Measurements from ENCODE around the gene RALGPS1. TPM values are rescaled to one million over a fixed set of nuclear protein-coding genes. Genes with fewer than 3 reads are reported as not detected.
A peak's percentile ranks its signal among the peaks of the same experiment; 100 is the strongest.

RALGPS1 gene
- total RNA-seq, 1 donor from 2014 or later: 30.7 TPM

DNA sequence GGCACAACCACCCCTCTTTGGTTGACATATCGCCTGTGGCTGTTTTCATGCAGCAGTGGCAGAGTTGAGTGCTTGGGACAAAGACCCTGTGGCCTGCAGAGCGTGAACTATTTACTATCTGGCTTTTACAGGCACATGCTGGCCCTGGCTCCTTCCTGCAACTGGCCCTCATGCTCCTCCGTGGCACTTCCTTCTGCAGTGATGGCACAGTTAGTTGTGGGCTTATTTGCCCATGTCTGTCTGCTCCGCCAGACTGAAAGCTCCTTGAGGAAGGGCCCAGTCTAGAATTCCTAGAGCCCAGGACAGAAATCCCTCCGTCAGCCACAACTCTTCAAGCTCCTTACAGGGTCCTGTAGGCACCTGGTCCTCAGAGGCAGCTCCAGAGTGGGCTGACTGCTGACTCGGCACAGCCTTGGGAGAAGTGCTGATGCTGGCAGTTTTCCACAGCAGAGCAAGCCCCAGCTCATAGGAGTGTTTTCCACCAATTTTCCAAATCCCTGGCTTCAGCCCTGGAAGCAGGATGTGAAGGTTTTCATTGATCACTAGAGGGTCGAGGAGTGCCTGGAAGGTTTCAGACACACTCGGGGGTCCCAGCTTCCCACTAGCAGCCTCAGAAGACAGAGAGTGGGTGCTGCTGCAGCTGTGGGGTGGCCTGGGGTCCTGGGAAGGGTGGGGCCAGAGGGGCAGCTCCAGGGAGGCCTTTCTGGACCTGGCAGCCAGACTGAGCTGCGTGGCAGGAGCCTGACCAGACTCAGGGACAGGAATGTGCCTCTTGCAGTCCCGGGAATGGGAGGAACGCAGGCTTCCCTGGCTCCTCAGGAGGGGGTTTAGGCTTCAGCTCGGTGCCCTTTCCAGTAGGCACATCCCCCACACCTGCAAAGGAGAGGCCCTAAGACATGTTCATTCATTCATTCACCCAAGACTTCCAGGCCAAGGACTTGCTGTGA, 264.4 kb downstream of the RALGPS1 start:
- Mint-ChIP-seq H3K9me3 (no peaks in the 10 kb centered on the region), H3K27me3 (ENCODE audit: insufficient read depth, low read depth) (peaks cover 3% of the 10 kb centered on the region), H3K36me3 (no peaks in the 10 kb centered on the region), H3K4me3 (no peak overlapping the region), H3K4me1 (peaks cover 17% of the 10 kb centered on the region), H3K27ac (no peak overlapping the region)
- H3K4me2 ChIP-seq: no peak overlapping the region
- H3K36me3 ChIP-seq: no peaks in the 10 kb centered on the region
- no peak overlapping the region for H3K27ac ChIP-seq
- H3K9ac ChIP-seq: no peak overlapping the region
- no peak overlapping the region for H3K4me3 ChIP-seq
- no peaks in the 10 kb centered on the region for H4K20me1 ChIP-seq (ENCODE audit: low read depth)
- TF ChIP-seq EZH2phosphoT487 (IDR thresholded peaks at IDR 0.05) (no peak), EZH2 (IDR thresholded peaks at IDR 0.05) (no peak)
- TF ChIP-seq, protein P1, sequence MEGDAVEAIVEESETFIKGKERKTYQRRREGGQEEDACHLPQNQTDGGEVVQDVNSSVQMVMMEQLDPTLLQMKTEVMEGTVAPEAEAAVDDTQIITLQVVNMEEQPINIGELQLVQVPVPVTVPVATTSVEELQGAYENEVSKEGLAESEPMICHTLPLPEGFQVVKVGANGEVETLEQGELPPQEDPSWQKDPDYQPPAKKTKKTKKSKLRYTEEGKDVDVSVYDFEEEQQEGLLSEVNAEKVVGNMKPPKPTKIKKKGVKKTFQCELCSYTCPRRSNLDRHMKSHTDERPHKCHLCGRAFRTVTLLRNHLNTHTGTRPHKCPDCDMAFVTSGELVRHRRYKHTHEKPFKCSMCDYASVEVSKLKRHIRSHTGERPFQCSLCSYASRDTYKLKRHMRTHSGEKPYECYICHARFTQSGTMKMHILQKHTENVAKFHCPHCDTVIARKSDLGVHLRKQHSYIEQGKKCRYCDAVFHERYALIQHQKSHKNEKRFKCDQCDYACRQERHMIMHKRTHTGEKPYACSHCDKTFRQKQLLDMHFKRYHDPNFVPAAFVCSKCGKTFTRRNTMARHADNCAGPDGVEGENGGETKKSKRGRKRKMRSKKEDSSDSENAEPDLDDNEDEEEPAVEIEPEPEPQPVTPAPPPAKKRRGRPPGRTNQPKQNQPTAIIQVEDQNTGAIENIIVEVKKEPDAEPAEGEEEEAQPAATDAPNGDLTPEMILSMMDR (IDR thresholded peaks at IDR 0.05): no peak
- no peaks in the 10 kb centered on the region for H3K79me2 ChIP-seq (ENCODE audit: low read depth)
- no peak overlapping the region for H2AFZ ChIP-seq (replicated peaks)
- no peaks in the 10 kb centered on the region for H3K9me3 ChIP-seq (ENCODE audit: low read depth)
- peak; percentile 31 for DNase-seq (ENCODE audit: low spot score)
- no peaks in the 10 kb centered on the region for H3K27me3 ChIP-seq
- peaks cover 9% of the 10 kb centered on the region for H3K4me1 ChIP-seq
- H3F3A ChIP-seq (ENCODE audit: low read depth): no peaks in the 10 kb centered on the region

DNA sequence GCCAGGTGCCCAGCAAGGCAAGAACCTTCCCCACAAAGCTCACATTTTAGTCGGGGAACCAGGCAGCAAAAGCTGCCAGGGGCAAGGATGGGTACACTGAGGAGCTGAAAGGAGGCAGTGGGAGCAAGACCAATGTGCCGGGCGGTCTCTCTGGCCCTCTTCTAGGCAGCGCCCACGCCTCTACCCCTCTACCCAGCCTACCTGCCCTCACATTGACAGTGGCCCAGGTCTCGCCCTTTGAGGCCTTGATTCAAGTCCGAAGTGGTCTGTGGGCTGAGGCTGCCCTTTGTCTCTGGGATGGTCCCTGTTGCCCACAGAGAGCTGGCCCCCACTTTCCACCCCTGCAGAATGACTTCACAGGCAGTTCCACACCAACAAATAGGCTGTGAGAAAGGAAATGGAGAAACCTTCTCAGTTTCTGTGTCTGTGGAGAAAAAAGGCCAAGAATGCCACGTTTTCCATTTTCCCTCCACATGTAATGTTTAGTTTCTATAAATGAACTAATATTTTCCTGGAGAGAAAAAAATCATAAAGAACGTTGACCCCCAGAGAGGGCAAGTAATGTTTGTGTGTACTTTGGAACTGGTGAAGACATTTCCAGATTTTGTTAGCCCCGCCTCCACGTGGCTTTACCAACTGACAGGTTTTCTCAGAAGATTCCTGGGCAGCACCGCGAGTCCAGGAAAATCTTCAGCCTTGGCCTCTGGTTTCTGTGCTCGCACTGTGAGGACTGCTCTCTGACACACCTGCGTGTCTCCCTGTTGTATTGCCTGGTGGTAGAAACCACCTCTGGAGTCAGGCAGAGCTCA, 265.3 kb downstream of the RALGPS1 start:
- no peak for DNase-seq (ENCODE audit: low spot score)
- H3K27ac Mint-ChIP-seq: no peak overlapping the region

DNA sequence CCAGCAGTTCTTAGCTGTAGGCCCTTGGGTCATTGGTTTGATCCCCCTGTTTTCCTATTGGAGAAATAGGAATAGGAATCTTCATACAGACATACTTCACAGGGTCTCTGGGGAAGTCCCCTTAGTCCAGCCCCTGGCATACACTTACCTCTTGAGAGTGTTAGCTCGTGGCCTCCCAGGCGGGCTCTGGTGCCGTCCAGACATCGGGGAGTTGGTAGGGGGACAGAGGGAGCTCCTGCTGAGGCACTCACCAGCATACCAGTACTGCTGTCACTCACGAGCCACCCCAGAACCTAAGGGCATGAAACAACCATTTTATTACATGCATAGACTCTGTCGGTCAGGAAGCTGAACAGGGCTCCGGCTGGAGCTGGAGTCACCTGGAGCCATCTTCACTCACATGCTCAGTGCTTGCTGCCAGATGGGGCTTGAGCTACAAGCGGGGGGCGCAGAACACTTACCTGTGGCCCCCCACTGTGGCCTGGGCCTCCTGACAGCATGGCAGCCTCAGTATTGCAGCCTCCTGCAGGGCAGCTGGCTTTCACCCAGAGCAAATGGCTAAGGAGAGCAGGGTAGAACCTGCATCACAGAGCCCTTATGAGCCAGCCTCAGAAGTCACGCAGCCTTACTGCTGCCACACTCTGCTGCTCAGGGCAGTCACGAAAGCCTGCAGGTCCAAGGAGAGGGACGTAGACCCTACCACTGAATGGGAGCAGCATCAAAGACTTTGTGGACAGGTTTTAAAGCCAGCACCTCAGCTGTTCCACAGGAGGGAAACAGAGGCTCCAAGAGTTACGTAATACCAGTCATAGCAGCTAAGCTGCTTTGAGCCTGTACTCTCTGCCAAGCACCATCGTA, 266.1 kb downstream of the RALGPS1 start:
- Mint-ChIP-seq H3K27me3 (ENCODE audit: insufficient read depth, low read depth) (no peaks in the 10 kb centered on the region), H3K36me3 (no peaks in the 10 kb centered on the region), H3K4me1 (peaks cover 19% of the 10 kb centered on the region), H3K27ac (no peak overlapping the region), H3K4me3 (no peak overlapping the region), H3K9me3 (no peaks in the 10 kb centered on the region)
- H3K4me2 ChIP-seq: no peak overlapping the region
- H3K4me1 ChIP-seq: peaks cover 9% of the 10 kb centered on the region
- no peaks in the 10 kb centered on the region for H3K79me2 ChIP-seq (ENCODE audit: low read depth)
- H3K36me3 ChIP-seq: no peaks in the 10 kb centered on the region
- H3K4me3 ChIP-seq: no peak overlapping the region
- H3K9me3 ChIP-seq (ENCODE audit: low read depth): no peaks in the 10 kb centered on the region
- H3F3A ChIP-seq (ENCODE audit: low read depth): no peaks in the 10 kb centered on the region
- no peak overlapping the region for H3K27ac ChIP-seq
- H3K9ac ChIP-seq: no peak overlapping the region
- no peaks in the 10 kb centered on the region for H4K20me1 ChIP-seq (ENCODE audit: low read depth)
- H2AFZ ChIP-seq (replicated peaks): no peak overlapping the region
- no peak for DNase-seq (ENCODE audit: low spot score)
- TF ChIP-seq EZH2 (IDR thresholded peaks at IDR 0.05): no peak
- TF ChIP-seq, protein P1 (IDR thresholded peaks at IDR 0.05): no peak
- TF ChIP-seq EZH2phosphoT487 (IDR thresholded peaks at IDR 0.05): no peak
- no peaks in the 10 kb centered on the region for H3K27me3 ChIP-seq

More for the DNA sequence above, 265.3 kb downstream of the RALGPS1 start:
- H4K20me1 ChIP-seq (ENCODE audit: low read depth): no peaks in the 10 kb centered on the region
- TF ChIP-seq EZH2phosphoT487 (IDR thresholded peaks at IDR 0.05) (no peak), EZH2 (IDR thresholded peaks at IDR 0.05) (no peak)
- TF ChIP-seq, protein P1 (IDR thresholded peaks at IDR 0.05): no peak
- H3K4me2 ChIP-seq: no peak overlapping the region
- H3K36me3 ChIP-seq: no peaks in the 10 kb centered on the region
- no peaks in the 10 kb centered on the region for H3K9me3 ChIP-seq (ENCODE audit: low read depth)
- H3K27me3 Mint-ChIP-seq (ENCODE audit: insufficient read depth, low read depth): peaks cover 3% of the 10 kb centered on the region
- no peak overlapping the region for H3K4me3 ChIP-seq
- no peaks in the 10 kb centered on the region for H3K9me3 Mint-ChIP-seq
- H2AFZ ChIP-seq (replicated peaks): no peak overlapping the region
- no peak overlapping the region for H3K9ac ChIP-seq
- peaks cover 9% of the 10 kb centered on the region for H3K4me1 ChIP-seq
- H3K79me2 ChIP-seq (ENCODE audit: low read depth): no peaks in the 10 kb centered on the region
- H3K27ac ChIP-seq: no peak overlapping the region
- peaks cover 19% of the 10 kb centered on the region for H3K4me1 Mint-ChIP-seq
- no peak overlapping the region for H3K4me3 Mint-ChIP-seq
- no peaks in the 10 kb centered on the region for H3F3A ChIP-seq (ENCODE audit: low read depth)
- H3K36me3 Mint-ChIP-seq: no peaks in the 10 kb centered on the region
- H3K27me3 ChIP-seq: no peaks in the 10 kb centered on the region
